Endothelial cell of umbilical vein (primary cell): Measurements from ENCODE around the gene ANO6.

Experiments used
- CTCF ChIP-seq, 2 donors: IDR thresholded peaks; 1 replicate in 1 of 2; 2 replicates in 1 of 2; pipeline ENCODE4 v1.5.1; 2011; ENCODE audit warnings: low read length in 2 of 2, mild to moderate bottlenecking in 2 of 2, moderate library complexity in 2 of 2, control low read depth in 1 of 2, inconsistent platforms in 1 of 2, low read depth in 1 of 2; ENCODE audit not compliant: insufficient read depth in 1 of 2; ENCODE audit errors: extremely low read depth in 1 of 2
- POLR2A ChIP-seq: IDR thresholded peaks from 2 replicates; pipeline ENCODE4 v1.6.1; 2012; ENCODE audit warnings: low read depth, mild to moderate bottlenecking, control low read depth, low read length

- no peak for TF ChIP-seq CTCF (IDR thresholded peaks at IDR 0.05; ENCODE audit: extremely low read depth in 1 of 2, insufficient read depth in 1 of 2, low read depth in 1 of 2, low read length in 2 of 2)
- no peak for TF ChIP-seq POLR2A
Observed at GRCh38 chr12:45425426-45425825, 209.5 kb downstream of the ANO6 start.
